ENCODE measurements around the gene SWSAP1.

Gene SWSAP1

DNA sequence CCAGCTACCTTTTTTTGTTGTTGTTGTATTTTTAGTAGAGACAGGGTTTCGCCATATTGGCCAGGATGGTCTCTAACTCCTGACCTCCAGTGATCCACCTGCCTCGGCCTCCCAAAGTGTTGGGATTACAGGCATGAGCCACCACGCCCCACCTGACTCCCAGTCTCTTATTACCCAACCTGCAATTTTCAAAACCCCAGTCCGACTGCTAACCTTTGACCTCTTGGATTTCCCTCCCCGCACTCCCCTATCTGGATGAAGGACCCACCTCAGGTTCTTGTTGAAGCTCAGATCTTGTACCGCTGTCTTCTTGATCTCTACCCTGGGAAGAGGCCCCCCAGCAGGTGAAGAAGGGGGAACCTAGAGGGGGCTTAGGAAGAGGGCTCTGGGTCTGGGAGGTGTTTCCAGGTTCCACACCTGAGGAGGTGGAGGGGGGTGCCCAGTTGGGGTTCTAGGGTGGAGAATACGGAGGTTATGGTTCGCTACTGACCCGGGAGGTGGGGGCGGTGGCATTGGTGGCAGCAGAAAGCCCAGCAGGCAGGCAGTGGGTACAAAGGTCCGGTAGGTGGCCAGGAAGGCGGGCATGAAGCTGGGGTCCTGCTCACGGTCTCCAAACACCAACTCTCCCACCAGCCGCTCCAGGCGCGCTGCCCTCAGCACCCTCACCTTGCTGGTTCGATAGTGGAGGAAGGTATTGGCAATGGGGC, 42.0 kb downstream of the SWSAP1 start:
- DNase-seq = no peak

GRCh38 chr19:11418094-11418548, 43.7 kb downstream of the SWSAP1 start:
- no peak for DNase-seq

- DNase-seq = no peak
Measured at GRCh38 chr19:11418549-11419506, 44.4 kb downstream of the SWSAP1 start, which contains the start of gene RGL3. Gene RGL3, minus strand, starts transcription at chr19:11419314. Its CDS starts 36 bp downstream, at chr19:11419278.

DNA sequence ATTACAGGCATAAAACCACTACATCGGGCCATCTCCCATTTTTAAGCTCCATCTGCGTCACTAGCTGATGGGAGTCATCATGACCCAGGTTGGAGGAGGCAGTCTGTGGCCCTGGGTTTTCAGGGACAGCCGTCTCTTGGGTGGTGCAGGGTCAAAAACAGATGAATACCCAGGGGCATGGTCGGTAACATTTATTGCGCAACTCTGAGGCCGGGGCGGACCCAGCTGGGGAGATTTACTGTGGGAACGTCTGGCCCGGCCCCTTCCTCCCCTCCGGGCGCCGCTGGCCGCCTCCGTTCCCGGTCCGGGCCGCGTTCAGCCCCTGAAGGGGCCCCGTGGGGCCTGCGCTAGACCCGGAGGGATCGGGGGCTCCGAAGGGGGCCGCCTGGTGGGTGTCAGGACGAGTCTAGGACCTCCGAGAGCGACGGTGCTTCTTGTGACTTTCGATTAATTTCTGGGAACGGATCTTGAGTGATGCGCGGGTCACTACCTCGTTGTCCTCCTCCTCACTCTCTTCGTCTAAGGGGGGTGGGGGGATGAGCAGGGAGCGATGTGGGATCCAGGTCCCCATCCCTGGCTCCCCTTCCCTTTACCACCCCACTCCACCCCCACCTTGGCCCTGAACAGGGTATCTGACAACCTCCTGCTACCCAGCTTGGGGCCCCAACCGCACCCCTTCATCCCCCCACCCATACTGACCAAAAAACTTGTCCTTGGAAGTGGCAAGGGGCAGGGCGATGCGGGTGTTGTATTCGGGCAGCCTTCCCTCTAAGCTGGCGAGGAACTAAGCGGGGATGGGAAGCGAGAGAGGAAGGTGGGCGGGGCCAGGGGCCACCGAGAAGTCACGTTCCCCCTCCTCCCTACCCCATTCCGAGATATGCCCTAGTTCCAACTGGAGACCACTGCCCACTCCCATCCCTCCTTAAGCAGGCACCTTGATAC, 46.2 kb downstream of the SWSAP1 start:
- DNase-seq = no peak

DNA sequence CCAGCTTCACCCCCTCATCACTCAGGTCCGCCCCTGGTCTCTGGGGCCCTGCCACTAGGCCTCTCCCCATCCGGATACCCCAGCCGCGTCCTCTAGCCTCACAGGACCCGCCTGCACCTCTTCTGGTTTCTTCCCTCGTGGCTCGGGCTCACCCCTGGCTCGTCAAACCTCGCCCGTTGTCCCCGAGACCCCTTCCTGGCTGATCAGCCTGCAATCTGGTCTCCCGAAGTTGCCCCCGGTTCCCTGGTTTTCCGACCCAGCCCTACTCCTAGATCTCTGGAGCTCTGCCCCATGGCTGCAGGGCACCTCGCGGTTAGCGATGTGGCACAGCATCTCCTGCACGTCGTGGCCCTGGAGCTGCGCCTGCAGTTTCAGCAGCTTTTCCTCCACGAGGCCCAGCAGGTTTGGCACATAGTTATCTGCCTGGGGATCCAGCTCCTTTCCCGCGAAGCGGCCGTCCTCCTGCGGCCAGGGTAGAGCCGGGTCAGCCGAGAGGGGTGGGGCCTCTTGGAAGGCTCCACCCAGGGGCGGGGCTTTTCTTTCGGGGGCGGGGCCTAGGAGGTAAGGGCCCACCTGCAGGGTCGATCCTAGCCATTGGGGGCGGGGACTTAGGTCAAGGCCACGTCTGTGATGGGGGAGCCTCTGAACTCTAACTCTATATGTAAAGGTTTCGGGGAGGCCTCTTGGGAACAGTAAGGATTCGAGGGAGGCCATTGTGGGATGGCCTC, 47.1 kb downstream of the SWSAP1 start:
- DNase-seq = peak; percentile 42

DNA sequence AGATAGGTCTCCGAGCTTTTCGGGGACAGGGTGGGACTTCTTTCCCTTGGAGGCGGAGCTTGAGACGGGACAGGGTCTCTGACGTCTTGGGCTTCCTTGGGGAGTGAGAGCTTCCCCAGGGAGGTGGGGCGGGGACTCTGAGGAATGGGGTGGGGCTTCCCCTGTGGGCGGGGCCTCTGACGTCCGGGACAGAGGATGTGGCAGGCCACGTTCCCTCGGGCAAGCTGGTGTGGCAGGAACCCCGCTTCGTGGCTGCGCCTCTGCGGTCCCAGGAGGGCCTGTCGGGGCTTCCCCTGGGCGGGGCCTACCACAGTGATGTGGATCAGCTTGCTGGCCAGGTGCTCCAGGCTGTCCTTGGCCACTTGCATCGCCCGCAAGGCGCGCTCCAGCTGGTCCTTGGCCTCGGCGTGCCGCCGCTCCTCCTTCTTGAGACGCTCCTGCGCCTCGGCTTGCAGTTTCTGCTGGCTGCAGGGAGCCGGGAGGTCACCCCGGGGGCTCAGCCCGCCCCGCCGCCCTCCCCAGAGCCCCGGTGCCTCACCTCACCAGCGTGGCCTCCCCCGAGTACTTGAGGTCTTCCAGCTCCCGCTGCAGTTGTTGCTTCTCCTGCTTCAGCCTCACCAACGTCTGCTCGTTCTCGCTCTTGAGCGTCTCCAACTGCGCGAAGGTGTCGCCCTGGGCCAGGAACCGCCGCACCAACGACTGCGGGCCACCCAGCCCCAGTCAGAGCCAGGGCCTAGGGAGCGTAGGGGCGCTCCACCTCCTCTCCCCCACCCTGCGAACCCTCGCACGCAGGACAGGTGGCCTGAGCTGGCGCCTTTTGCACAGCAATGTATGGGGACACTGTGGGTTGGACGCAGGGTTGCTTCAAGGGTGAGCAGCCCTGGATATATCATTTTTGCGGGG, 47.9 kb downstream of the SWSAP1 start:
- DNase-seq = no peak

DNA sequence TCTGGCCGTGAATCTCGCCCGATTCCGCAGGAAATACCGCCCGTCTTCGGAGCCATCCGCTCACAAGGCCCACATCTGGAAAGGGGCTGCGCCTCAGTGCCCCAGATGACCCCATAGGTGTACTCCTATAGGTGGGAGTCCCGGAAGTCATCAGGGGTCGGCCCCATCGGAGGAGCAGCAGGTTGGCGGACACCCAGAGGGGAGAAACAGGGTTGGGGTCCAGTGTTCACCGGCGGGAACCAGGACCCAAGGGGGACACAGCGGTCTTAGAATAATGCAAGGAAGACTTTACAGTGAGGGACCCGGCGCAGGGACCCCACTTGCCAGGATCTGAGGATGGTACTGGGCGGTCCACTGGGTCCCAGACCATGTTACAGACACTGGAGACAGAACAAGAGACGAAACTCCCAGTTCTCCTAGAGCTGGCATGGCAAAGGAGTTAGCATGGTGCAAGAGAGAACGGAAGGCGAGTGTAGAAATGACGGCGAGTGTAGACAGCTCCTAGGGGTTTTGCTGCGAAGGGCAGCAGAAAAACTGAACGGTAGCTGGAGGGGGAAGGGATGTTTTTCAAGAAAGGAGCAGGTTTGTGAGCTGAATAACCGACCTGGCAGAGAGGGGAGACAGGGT, 48.8 kb downstream of the SWSAP1 start:
- DNase-seq = no peak

DNA sequence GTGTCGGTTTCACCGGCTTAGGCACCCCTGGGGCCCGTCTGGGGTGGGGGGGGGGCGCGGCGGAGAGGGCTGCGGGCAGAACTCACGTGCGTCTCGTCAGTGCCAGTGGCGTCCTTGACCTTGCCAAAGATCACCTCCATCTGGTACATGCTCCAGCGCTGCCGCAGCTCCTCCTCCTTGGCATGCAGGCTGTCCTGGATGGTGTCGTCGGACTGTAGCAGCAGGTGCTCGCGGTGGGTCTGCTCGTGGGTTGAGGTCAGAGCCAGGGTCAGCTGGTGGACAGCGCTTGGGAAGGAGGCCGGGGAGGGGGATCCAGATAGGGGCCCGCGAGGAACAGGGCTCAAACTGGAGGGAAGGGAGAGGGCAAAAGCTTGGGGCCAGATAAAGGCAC, 49.3 kb downstream of the SWSAP1 start:
- DNase-seq = no peak
